Loucy (cell line): Measurements from ENCODE around the gene CHIC2.

Experiments used
- H2AFZ ChIP-seq: fragments of 200-600 bp; sonication (generic); 2 replicates; pipeline ENCODE4 v1.6.0; 2016; ENCODE audit warnings: antibody characterized with exemption, mild to moderate bottlenecking, low read length, moderate library complexity
- H3F3A ChIP-seq: fragments of 200-600 bp; 2 replicates; pipeline ENCODE4 v1.6.0; 2016; ENCODE audit warnings: antibody characterized with exemption, low read depth, mild to moderate bottlenecking
- H3K27me3 ChIP-seq: fragments of 200-600 bp; sonication (generic); 2 replicates; pipeline ENCODE4 v1.6.1; 2014; ENCODE audit warnings: low read length, mild to moderate bottlenecking; ENCODE audit not compliant: insufficient read depth, poor library complexity, severe bottlenecking
- H3K36me3 ChIP-seq: fragments of 200-600 bp; sonication (generic); 2 replicates; pipeline ENCODE4 v1.6.1; 2016; ENCODE audit warnings: low read length; ENCODE audit not compliant: insufficient read depth
- H3K4me1 ChIP-seq: fragments of 200-600 bp; sonication (generic); 2 replicates; pipeline ENCODE4 v1.5.1; 2014; ENCODE audit warnings: low read length, mild to moderate bottlenecking; ENCODE audit not compliant: insufficient read depth, poor library complexity, severe bottlenecking
- H3K4me2 ChIP-seq: fragments of 200-600 bp; sonication (generic); 2 replicates; pipeline ENCODE4 v1.6.0; 2014; ENCODE audit warnings: antibody characterized with exemption, low read length, low read depth, mild to moderate bottlenecking; ENCODE audit not compliant: poor library complexity, severe bottlenecking
- H3K4me3 ChIP-seq: fragments of 200-600 bp; sonication (generic); 2 replicates; pipeline ENCODE4 v1.5.1; 2014; ENCODE audit warnings: low read length, mild to moderate bottlenecking, mixed read lengths; ENCODE audit not compliant: poor library complexity, severe bottlenecking
- H3K79me2 ChIP-seq: fragments of 200-600 bp; sonication (generic); 2 replicates; pipeline ENCODE4 v1.6.1; 2014; ENCODE audit warnings: low read length; ENCODE audit not compliant: insufficient read depth
- H3K9ac ChIP-seq: fragments of 200-600 bp; sonication (generic); 2 replicates; pipeline ENCODE4 v1.6.0; 2014; ENCODE audit warnings: mild to moderate bottlenecking, low read depth, low read length, moderate library complexity; ENCODE audit not compliant: poor library complexity, severe bottlenecking
- H3K9me2 ChIP-seq: fragments of 200-600 bp; sonication (generic); replicated peaks from 2 replicates; pipeline ENCODE4 v1.6.1; 2016; ENCODE audit warnings: low read depth, low read length, mixed read lengths
- H3K9me3 ChIP-seq: fragments of 200-600 bp; sonication (generic); 2 replicates; pipeline ENCODE4 v1.6.1; 2014; ENCODE audit warnings: mild to moderate bottlenecking, antibody characterized with exemption, low read length, low read depth; ENCODE audit not compliant: insufficient read depth
- H4K20me1 ChIP-seq: fragments of 200-600 bp; sonication (generic); 2 replicates; pipeline ENCODE4 v1.6.0; 2014; ENCODE audit warnings: antibody characterized with exemption, low read length, mild to moderate bottlenecking; ENCODE audit not compliant: insufficient read depth, poor library complexity, severe bottlenecking
- EZH2phosphoT487 ChIP-seq: fragments of 200-600 bp; IDR thresholded peaks from 2 replicates; pipeline ENCODE4 v1.6.1; 2018; ENCODE audit warnings: antibody characterized with exemption, mild to moderate bottlenecking, moderate library complexity, borderline replicate concordance
- TF ChIP-seq, protein P1 (sequence below): fragments of 200-600 bp; sonication (generic); conservative IDR thresholded peaks from 2 replicates; pipeline ENCODE4 v1.5.1; 2014; ENCODE audit warnings: mild to moderate bottlenecking, antibody characterized with exemption, low read length

CHIC2 gene

DNA sequence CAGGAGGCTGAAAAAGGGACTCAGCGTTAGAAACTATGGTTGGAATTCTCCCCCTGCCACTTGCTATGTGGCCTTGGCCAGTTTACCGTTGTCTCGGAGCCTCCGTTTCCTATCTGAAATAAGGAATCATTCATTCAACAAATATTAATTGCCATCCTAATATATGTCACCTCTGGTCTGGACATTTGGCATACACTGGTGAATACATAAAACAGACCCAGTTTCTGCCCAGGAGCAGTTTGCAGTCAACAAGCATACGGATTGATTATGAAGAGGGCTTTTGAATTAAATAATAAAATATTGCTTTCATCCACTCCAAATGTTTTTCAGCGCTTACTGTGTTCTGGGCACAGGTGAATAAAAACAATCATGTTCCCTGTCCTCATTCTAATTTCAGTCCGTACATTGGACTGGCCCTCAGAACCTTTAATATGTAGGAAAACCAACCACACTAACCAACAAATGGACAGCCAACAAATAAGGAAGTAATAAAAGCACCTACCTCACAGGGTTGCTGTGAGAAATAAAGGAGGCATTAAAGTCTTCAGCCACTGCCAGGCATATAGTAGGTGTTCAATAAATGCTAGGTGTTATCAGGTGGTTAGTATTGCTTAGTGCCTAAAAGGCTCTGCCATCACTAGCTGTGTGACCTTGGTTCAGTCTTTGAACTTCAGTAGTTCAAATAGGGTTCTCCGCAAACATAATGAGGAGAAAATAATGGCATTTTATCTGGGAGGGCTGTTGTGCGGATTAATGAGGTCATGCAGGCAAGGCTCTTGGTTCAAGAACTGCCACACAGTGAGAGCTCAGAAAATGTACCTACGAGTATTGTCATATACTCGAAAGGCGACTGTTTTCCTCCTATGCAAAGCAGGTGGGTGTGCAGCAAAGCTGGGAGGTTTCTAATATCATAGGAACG lies 28.3 kb upstream of the CHIC2 start:
- no peaks in the 10 kb centered on the region for H3K79me2 ChIP-seq
- H3K4me3 ChIP-seq = peak overlapping the region; percentile 50
- no peaks in the 10 kb centered on the region for H3K9me3 ChIP-seq
- H3K36me3 ChIP-seq = no peaks in the 10 kb centered on the region
- no peaks in the 10 kb centered on the region for H4K20me1 ChIP-seq
- no peaks in the 10 kb centered on the region for H3K27me3 ChIP-seq
- H3K4me2 ChIP-seq = peak overlapping the region; percentile 48
- TF ChIP-seq, protein P1, sequence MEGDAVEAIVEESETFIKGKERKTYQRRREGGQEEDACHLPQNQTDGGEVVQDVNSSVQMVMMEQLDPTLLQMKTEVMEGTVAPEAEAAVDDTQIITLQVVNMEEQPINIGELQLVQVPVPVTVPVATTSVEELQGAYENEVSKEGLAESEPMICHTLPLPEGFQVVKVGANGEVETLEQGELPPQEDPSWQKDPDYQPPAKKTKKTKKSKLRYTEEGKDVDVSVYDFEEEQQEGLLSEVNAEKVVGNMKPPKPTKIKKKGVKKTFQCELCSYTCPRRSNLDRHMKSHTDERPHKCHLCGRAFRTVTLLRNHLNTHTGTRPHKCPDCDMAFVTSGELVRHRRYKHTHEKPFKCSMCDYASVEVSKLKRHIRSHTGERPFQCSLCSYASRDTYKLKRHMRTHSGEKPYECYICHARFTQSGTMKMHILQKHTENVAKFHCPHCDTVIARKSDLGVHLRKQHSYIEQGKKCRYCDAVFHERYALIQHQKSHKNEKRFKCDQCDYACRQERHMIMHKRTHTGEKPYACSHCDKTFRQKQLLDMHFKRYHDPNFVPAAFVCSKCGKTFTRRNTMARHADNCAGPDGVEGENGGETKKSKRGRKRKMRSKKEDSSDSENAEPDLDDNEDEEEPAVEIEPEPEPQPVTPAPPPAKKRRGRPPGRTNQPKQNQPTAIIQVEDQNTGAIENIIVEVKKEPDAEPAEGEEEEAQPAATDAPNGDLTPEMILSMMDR = no peak
- no peak for TF ChIP-seq EZH2phosphoT487
- H3F3A ChIP-seq = no peaks in the 10 kb centered on the region
- H2AFZ ChIP-seq = peak overlapping the region; percentile 22; the same call in 1 of the 2 replicates
- no peaks in the 10 kb centered on the region for H3K4me1 ChIP-seq
- no peaks in the 10 kb centered on the region for H3K9me2 ChIP-seq
- H3K9ac ChIP-seq = peak overlapping the region; percentile 2

DNA sequence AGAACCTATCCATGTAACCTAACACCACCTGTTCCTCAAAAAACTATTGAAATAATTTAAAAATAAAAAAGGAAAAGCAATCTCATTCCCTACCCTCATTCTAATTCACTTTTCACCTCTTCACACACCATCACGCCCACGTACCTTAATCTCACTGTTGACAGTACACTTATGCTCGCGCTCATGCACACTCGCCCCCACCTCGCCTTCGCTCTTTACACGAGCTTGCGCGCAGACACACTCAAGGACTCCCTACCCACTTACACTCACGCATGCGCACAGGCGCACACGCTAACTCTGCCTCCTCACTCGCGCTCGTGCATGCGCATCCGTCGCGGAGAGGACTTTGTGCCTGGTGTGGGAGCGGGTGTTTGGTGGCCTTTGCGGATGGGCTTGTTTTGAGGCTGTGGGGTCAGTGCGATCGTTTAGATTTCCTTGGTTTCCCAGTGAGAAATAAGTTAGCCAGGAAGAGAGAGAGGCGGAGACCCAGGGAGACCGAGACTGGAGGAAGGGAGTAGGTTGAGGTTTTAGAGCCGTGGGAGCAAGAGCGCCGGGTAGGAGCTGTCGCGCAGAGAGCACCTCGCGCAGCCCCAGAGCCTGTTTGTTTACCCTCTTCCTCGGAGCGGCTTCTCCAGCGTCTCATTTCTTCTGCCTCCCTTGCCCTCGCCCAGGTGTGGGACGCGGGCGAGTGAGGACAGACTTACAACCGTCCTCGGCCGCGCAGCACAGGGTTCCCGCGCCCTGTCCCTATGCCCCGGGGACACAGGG lies 27.4 kb upstream of the CHIC2 start:
- peak overlapping the region; percentile 48 for H3K4me2 ChIP-seq
- H3K79me2 ChIP-seq = no peaks in the 10 kb centered on the region
- TF ChIP-seq, protein P1 = no peak
- TF ChIP-seq EZH2phosphoT487 = no peak
- no peaks in the 10 kb centered on the region for H4K20me1 ChIP-seq
- no peaks in the 10 kb centered on the region for H3K9me2 ChIP-seq
- peak overlapping the region; percentile 2 for H3K9ac ChIP-seq
- H3K9me3 ChIP-seq = no peaks in the 10 kb centered on the region
- no peaks in the 10 kb centered on the region for H3K4me1 ChIP-seq
- no peaks in the 10 kb centered on the region for H3K27me3 ChIP-seq
- peak overlapping the region; percentile 50 for H3K4me3 ChIP-seq
- no peaks in the 10 kb centered on the region for H3K36me3 ChIP-seq
- peak overlapping the region; percentile 22 for H2AFZ ChIP-seq
- H3F3A ChIP-seq = no peaks in the 10 kb centered on the region

GRCh38 chr4:54090804-54091623 lies 26.6 kb upstream of the CHIC2 start:
- no peak overlapping the region for H2AFZ ChIP-seq
- H3K9me2 ChIP-seq = no peaks in the 10 kb centered on the region
- H3K4me1 ChIP-seq = no peaks in the 10 kb centered on the region
- TF ChIP-seq, protein P1 = no peak
- TF ChIP-seq EZH2phosphoT487 = no peak
- no peaks in the 10 kb centered on the region for H3K79me2 ChIP-seq
- no peaks in the 10 kb centered on the region for H3K36me3 ChIP-seq
- H3K9me3 ChIP-seq = no peaks in the 10 kb centered on the region
- no peak overlapping the region for H3K4me3 ChIP-seq
- no peaks in the 10 kb centered on the region for H4K20me1 ChIP-seq
- H3K27me3 ChIP-seq = no peaks in the 10 kb centered on the region
- H3K4me2 ChIP-seq = no peak overlapping the region
- no peaks in the 10 kb centered on the region for H3F3A ChIP-seq
- H3K9ac ChIP-seq = no peak overlapping the region
